BE2C (cell line): ENCODE results near the gene SPINDOC.
A peak's percentile ranks its signal among the peaks of the same experiment; 100 is the strongest.

Experiments
- DNase-seq: peaks from one replicate; pipeline ENCODE4 v3.0.0-alpha.2; 2020
- H3K27me3 ChIP-seq: fragments of 250-450 bp; sonication (Bioruptor Pico); 2 replicates; pipeline ENCODE4 v1.5.1; 2020; ENCODE audit warnings: mild to moderate bottlenecking
- H3K36me3 ChIP-seq: fragments of 250-450 bp; sonication (Bioruptor Pico); 2 replicates; pipeline ENCODE4 v1.5.1; 2020; ENCODE audit warnings: mild to moderate bottlenecking
- H3K4me1 ChIP-seq: fragments of 250-450 bp; sonication (Bioruptor Pico); 2 replicates; pipeline ENCODE4 v1.5.1; 2020
- H3K4me3 ChIP-seq: 2 replicates; pipeline ENCODE4 v1.5.1; 2011; ENCODE audit warnings: low read depth, low read length
- H3K9me3 ChIP-seq: fragments of 250-450 bp; sonication (Bioruptor Pico); 2 replicates; pipeline ENCODE4 v1.5.1; 2020
- CTCF ChIP-seq: IDR thresholded peaks from 2 replicates; pipeline ENCODE4 v1.5.1; 2012; ENCODE audit warnings: mild to moderate bottlenecking, low read depth, low read length

The SPINDOC gene

DNA sequence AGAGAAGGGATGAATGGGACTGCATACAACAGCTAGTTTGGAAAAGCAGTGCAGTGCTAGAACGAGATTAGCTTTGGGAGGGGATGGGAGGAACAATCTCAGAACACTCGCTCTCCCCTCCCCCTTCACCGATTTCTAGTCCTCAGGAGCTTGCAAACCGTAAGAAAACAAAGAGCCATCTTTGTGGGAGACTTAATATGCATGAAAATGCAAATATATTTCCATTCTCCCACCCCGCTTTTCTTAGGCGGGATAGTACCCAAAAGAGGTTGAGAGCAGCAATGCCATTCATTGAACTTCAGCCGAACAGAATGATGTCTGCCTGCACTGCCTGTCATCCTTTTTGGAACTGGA is 1.1 kb downstream of the SPINDOC start:
- no peaks in the 10 kb centered on the region for H3K4me1 ChIP-seq
- H3K4me3 ChIP-seq = peak overlapping the region; percentile 73
- peaks cover 18% of the 10 kb centered on the region for H3K36me3 ChIP-seq
- H3K9me3 ChIP-seq = no peaks in the 10 kb centered on the region
- no peak for DNase-seq
- no peaks in the 10 kb centered on the region for H3K27me3 ChIP-seq
- no peak for TF ChIP-seq CTCF

DNA sequence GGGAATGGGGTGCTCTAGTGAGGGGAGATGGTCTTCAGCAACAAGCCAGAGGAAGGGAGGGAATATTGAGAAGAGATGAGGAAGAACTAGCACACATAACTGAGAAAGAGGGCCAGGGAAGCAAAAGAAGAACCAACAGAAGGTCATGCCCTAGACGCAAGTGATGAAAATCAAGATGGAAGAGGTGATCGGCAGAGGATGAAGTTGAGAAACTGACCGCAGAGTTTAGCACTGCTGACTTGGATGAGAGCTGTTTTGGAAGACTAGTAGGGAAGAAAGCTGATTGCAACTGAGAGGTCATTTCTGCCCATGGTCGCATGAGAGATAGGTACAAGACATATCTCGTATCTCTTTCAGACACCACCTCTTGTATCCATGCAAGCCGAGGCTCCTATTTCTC is 2.9 kb downstream of the SPINDOC start:
- Histone ChIP-seq H3K9me3 (no peaks in the 10 kb centered on the region), H3K27me3 (no peaks in the 10 kb centered on the region), H3K36me3 (peaks cover 27% of the 10 kb centered on the region), H3K4me3 (no peak overlapping the region), H3K4me1 (no peaks in the 10 kb centered on the region)
- no peak for DNase-seq
- no peak for TF ChIP-seq CTCF

DNA sequence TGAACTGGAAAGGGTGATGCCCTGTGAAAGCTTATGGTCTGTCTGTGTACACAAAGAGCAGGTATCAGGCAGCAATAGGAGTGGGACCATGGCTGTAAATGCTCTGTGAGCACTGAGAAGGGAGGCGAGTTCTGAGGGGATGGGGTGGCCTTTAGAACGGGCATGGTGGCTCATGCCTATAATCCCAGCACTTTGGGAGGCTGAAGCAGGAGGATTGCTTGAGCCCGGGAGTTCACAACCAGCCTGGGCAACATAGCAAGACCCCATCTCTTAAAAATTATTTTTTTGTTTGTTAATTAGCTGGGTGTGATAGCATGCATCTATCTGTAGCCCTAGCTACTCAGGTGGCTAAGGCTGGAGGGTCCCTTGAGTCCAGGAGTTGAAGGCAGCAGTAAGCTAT is 3.5 kb downstream of the SPINDOC start:
- no peaks in the 10 kb centered on the region for H3K4me1 ChIP-seq
- TF ChIP-seq CTCF = no peak
- peaks cover 30% of the 10 kb centered on the region for H3K36me3 ChIP-seq
- H3K27me3 ChIP-seq = no peaks in the 10 kb centered on the region
- DNase-seq = no peak
- H3K4me3 ChIP-seq = no peak overlapping the region
- H3K9me3 ChIP-seq = no peaks in the 10 kb centered on the region

GRCh38 chr11:63817758-63818498 is 4.7 kb downstream of the SPINDOC start:
- no peak for TF ChIP-seq CTCF
- no peaks in the 10 kb centered on the region for H3K9me3 ChIP-seq
- DNase-seq = no peak
- no peaks in the 10 kb centered on the region for H3K4me1 ChIP-seq
- H3K36me3 ChIP-seq = peaks cover 30% of the 10 kb centered on the region
- no peaks in the 10 kb centered on the region for H3K27me3 ChIP-seq
- H3K4me3 ChIP-seq = no peak overlapping the region

GRCh38 chr11:63818609-63819008 is 5.4 kb downstream of the SPINDOC start:
- no peaks in the 10 kb centered on the region for H3K4me1 ChIP-seq
- H3K27me3 ChIP-seq = no peaks in the 10 kb centered on the region
- TF ChIP-seq CTCF = no peak
- no peak overlapping the region for H3K4me3 ChIP-seq
- no peak for DNase-seq
- H3K36me3 ChIP-seq = peaks cover 30% of the 10 kb centered on the region
- no peaks in the 10 kb centered on the region for H3K9me3 ChIP-seq

GRCh38 chr11:63821411-63821810 is 8.2 kb downstream of the SPINDOC start:
- Histone ChIP-seq H3K36me3 (peaks cover 27% of the 10 kb centered on the region), H3K9me3 (no peaks in the 10 kb centered on the region), H3K27me3 (no peaks in the 10 kb centered on the region), H3K4me3 (no peak overlapping the region), H3K4me1 (no peaks in the 10 kb centered on the region)
- no peak for TF ChIP-seq CTCF
- no peak for DNase-seq
